LNCaP clone FGC (cell line): Measurements from ENCODE around the gene C3orf85.

Experiments used
- DNase-seq: peaks from one replicate; pipeline ENCODE4 v3.0.0-alpha.2; 2011; ENCODE audit warnings: low read depth
- H3K4me3 ChIP-seq: 2 replicates; pipeline ENCODE4 v1.5.1; 2011; ENCODE audit warnings: mild to moderate bottlenecking, low read depth, low read length, control low read depth
- TF ChIP-seq, protein P1 (sequence below): IDR thresholded peaks from 2 replicates; pipeline ENCODE4 v1.5.1; 2012; ENCODE audit warnings: mild to moderate bottlenecking; ENCODE audit not compliant: control insufficient read depth, insufficient read depth; ENCODE audit errors: extremely low read depth

C3orf85 gene

DNA sequence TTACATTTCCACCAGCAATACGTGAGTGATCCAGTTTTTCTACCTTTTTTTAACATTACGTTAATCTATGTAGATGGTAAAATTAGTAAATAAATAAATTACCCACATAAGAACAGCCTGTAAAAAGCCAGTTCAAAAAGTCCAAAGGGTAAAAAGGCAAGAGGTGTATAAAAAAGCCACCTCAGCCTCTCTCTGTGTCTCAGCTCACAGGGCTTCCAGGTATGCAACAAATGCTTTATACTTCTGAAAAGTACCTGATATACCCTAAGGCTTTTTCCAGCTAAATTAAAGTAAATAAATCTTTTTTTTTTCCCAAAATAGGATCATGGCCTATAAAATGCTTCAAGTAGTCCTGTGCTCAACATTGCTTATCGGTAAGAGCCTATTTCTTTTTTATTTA is at the start of gene C3orf85:
Gene C3orf85, plus strand, starts transcription at position 197 of the 400 bp plus-strand sequence. Its CDS starts 129 bp downstream, at position 326.
- TF ChIP-seq, protein P1, sequence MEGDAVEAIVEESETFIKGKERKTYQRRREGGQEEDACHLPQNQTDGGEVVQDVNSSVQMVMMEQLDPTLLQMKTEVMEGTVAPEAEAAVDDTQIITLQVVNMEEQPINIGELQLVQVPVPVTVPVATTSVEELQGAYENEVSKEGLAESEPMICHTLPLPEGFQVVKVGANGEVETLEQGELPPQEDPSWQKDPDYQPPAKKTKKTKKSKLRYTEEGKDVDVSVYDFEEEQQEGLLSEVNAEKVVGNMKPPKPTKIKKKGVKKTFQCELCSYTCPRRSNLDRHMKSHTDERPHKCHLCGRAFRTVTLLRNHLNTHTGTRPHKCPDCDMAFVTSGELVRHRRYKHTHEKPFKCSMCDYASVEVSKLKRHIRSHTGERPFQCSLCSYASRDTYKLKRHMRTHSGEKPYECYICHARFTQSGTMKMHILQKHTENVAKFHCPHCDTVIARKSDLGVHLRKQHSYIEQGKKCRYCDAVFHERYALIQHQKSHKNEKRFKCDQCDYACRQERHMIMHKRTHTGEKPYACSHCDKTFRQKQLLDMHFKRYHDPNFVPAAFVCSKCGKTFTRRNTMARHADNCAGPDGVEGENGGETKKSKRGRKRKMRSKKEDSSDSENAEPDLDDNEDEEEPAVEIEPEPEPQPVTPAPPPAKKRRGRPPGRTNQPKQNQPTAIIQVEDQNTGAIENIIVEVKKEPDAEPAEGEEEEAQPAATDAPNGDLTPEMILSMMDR: no peak
- no peak within 1 kb of the TSS for H3K4me3 ChIP-seq
- no peak for DNase-seq

DNA sequence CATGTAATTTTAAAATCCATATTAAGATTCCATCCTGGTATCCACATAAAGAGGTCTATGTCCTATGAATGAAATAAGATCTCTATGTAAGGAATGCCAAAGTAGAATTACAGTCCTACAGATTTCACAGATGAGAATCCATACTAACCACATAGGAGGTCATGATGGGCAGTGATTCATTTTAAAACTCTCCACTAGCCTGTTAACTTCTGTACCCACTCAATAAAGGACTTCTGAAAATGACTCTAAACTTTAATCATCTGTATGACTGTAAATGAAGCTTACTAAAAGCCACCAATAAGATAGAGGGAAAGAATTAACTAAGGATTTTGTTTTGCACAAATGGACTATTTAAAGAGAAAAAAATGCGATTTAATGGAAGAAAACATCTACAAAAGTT is 47.3 kb upstream of the C3orf85 start:
- H3K4me3 ChIP-seq: no peak overlapping the region
- TF ChIP-seq, protein P1: no peak
- DNase-seq: no peak

DNA sequence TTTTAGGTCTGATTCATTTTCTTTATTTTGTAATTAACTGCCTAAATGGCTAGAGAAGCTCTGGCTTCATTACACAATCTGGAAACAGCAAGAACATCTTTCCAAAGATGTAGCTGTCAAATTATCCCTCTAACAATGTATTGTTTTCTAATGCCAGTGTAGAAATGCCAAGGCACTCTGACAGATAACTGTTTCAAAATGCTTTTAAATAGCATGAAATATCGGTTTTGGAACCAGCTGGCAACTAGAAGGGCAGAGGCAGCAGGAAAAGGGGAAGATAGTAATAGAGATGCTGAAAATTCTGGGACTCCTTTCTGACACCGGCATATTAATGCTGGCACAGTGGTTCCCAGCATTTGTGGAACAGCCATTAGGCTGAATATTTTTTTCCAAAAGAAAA is 44.7 kb upstream of the C3orf85 start:
- no peak for DNase-seq
- TF ChIP-seq, protein P1: no peak
- no peak overlapping the region for H3K4me3 ChIP-seq

DNA sequence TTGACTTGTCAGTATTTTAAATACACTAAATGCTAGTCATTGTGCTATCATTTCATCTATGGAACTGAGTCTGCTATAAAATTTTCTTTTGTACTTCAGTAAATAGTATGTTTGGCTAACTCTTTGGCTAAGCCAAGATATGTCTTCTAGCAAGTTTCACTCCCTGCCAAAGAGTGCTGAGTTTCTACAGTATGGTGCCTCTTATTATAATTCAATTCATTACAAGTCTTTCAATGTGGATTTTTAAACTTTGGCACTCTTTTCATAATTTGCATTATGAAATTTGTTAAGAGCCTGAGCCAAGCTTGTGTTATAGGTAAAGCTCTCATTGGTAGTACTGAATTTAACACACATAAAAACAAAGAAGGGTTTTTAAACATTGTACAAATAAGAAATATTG is 43.0 kb upstream of the C3orf85 start:
- H3K4me3 ChIP-seq: no peak overlapping the region
- DNase-seq: peak; percentile 36
- TF ChIP-seq, protein P1: no peak

GRCh38 chr3:109095166-109095565 is 41.4 kb upstream of the C3orf85 start:
- H3K4me3 ChIP-seq: no peak overlapping the region
- no peak for DNase-seq
- TF ChIP-seq, protein P1: no peak

GRCh38 chr3:109098079-109098644 is 38.4 kb upstream of the C3orf85 start:
- TF ChIP-seq, protein P1: peak; percentile 78
- H3K4me3 ChIP-seq: no peak overlapping the region
- peak; percentile 6 for DNase-seq

GRCh38 chr3:109109574-109109973 is 26.9 kb upstream of the C3orf85 start:
- TF ChIP-seq, protein P1: no peak
- DNase-seq: no peak
- no peak overlapping the region for H3K4me3 ChIP-seq
